Pons (tissue), 1 donor: ENCODE data around the gene RTN4IP1.
A peak's percentile ranks its signal among the peaks of the same experiment; 100 is the strongest.
"Not testable (repeated sequence)": the region's sequence is repeated elsewhere in the genome, so short reads cannot be mapped to it uniquely, and the experiment has no call there.

ENCODE experiments used
- DNase-seq: peaks from one replicate; pipeline ENCODE4 v3.0.0-alpha.2; 2016; ENCODE audit warnings: low spot score

The RTN4IP1 gene

GRCh38 chr6:106627760-106628159 is 1.5 kb downstream of the RTN4IP1 start:
- DNase-seq: not testable (repeated sequence)

- no peak for DNase-seq
These were observed 2.8 kb downstream of the RTN4IP1 start for GRCh38 chr6:106626485-106626884.

- DNase-seq: no peak
These were observed 6.3 kb downstream of the RTN4IP1 start for GRCh38 chr6:106623039-106623438.

DNA sequence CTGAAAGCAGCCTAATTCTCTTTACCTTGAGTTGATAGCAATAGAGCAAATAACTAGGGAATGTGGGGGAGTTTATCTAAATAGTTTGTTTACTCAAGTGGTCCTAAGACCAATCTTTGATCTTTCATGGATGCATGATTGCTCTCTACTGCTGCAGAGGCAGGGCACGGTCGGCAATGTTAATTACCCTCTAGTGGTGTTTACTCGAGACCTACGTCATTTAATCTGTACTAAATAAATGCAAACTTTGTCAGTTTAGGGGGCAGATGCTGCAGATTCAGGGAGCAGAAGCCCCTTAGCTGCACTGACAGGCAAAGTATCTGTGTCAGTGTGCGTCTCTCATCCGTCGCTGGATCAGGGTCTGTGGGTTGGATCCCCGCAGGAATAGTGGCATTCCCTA is 6.9 kb downstream of the RTN4IP1 start:
- DNase-seq: no peak

DNA sequence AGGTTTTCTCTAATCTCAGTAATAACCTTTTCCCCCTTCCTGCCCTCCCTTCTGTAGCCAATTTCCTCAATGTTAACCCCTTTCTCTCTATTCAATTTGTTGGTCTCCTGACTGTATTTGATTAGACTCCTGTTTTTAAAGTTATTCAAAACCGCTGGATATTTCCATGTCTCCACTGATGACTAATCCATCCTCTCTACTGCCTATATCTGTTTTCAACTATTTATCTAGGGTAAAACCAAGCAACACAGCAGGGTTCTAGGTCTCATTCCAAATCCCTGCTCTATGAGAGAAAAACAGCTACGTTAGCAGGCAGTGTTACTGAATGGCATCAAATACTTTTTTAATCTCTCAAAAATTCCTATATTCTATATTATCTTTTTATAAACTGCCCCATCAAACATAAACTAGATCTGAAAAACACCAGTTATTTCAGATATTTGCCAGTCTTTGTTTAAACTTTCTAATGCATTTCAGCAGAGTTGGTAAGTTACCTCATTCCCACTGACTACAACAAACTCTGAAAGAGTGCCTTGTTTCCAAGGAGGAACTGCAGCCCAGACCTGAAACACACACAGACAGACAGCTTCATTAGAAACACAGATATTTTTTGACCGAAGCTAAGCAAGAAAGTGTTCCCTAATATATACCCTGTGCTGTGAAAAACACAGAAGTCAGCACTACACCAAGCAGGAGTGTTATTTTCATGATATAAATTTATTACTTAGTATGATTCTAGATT is 8.2 kb downstream of the RTN4IP1 start:
- DNase-seq: no peak

- DNase-seq: no peak
These were observed 10.1 kb downstream of the RTN4IP1 start for GRCh38 chr6:106619223-106619622.

- DNase-seq: no peak
These were observed 11.0 kb downstream of the RTN4IP1 start for GRCh38 chr6:106618324-106618723.

DNA sequence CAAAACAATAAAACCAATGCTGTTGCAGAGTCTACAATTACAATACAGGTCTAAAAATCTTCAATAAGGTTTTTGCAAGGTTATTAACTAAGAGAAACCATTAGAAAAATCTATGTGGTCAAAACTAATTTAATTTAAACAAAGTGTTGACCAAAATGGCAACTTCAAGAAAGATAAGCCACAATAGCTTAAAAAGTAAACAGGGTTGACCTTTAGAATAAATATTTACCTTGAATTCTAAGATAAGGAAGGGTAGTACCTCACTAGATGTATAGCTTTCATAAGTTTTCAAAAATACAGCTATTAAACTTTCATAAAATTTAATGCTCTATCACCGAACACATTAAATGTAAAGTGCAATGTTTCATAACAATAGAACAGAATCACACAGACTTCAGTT is 11.4 kb downstream of the RTN4IP1 start:
- DNase-seq: no peak

DNA sequence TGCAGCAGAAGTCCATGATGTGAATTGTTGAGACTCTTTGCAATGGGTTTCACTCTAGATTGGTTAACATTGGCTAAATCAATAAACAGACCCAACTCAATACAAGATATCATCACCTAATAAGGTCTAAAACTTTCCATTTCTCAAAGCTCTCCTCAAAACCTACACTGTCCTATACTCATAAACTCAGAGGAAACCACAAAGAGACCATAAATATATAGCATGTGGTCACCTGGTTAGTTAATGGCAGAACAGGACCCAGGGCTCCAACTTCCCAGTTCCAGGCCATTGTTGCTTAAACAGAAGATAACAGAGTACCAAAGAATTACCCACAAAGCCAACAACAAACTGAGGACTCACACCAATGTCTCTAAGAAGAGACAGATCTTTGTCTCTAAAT is 12.0 kb downstream of the RTN4IP1 start:
- DNase-seq: no peak

DNA sequence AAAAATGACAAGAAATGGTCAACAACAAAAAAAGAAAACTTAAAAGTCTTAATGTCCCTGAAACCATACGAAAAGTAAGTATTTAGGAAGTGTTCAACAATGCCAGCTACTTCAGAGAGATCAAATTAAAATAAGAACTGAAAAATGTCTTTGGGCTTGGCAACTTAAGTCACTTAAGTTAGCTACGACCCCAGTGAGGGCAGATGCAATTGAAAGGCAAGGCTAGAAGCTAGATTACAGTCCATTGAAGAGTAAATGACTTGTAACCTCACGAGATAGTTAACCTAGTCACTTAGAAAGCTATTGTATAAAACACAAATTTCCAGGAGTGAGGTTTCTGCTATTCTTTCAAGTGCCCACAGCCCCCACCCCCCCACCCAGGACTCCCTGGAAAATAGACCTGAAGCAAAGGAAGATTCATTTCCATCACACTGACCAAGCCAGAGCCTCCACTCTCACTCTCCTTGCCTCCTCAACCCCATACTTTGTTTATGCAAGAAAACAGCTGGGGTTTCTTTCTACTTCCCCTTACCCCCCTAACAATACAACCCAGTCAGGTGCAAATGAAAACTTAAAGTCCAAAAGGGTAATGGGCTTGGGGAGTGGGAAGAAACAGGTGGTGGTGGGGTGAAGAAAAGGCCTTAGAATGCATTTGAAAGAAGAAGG is 14.6 kb downstream of the RTN4IP1 start:
- DNase-seq: no peak

DNA sequence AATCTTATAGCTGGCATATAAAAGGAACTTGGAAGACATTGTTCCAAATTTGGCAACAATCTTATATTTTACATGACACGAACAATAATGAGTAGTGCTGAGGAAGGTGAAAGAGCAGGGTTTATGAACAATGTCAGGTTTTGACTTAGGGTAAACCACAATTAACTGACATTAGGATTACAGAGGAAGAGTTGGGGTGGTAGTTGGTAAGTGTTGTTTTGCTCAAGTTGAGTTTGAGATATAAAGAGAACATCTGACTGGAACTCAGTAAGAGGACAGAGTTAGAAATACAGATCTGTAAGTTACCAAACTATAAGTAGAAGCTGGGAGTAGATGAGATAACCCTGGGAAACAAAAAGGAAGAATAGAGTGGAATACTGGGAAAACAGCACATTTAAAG is 15.1 kb downstream of the RTN4IP1 start:
- no peak for DNase-seq

DNA sequence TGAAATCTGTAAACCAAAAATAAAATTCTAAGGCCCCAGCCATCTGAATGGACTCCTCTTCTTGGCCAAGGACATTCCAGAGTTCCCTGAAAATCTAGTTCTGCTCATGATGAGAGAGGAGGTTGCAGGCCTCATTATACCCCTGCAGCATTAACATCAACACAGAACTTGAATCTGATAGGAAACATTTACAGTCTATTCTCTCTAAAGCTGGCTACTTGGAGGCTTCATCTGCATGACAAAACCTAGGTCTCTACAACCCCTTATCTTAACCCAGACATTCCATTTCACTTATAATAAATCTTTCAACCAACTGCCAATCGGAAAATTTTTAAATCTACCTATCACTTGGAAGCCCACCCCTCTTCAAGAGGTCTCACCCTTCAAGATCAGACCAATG is 15.7 kb downstream of the RTN4IP1 start:
- no peak for DNase-seq

DNA sequence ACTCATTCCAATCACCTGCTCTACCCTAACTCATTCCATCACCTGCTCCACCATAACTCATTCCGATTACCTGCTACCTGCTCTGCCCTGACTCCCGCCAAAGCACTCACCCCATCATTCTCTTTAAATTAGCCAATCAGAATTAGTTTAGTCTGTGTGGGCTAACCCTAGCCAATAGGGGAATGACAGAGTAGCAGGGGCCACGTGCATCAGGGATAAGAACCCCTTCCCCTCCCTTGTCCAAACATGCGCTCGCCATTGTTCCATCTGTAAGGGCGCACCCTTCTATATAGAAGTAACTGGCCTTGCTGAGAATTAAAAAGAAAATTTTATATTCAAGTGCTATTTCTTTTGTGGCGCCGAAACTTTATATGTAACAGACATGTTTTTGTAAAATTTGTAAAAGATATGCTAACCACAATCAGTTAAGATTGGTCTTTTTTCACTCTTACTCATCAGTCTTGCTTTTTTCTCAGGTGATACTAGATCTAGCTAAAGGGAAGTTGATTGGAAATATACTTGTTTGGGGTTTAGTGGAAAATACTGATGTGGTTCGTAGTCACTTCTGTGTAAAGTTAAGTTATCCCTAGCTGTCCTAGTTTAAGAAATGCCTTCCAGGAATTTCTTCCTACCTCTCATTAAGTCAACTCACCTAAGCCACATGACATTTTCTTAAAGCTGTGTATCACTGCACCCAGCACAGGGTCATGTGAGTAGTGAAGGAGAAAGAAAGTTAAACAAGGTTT is 16.5 kb downstream of the RTN4IP1 start:
- no peak for DNase-seq

DNA sequence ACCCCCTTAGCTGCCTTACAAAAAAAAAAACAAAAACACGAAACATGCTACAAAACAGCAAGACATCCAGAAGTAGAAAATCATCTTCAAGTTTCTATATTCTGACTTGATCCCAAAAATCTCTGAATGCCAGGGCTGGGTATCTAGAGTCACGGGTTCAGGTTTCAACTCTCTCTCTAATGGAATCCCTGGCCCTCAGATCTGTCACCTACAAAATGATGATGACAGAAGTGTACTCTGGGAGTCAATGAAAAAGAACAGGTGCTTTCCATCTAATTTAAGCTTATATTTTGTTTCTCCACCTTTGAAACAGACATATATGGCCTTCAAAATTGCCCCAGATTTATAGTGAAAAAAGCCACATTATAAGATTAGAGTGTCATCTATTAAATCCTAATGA is 18.3 kb downstream of the RTN4IP1 start:
- DNase-seq: no peak

- no peak for DNase-seq
These were observed 19.6 kb downstream of the RTN4IP1 start for GRCh38 chr6:106609699-106610098.

GRCh38 chr6:106608080-106608668 is 21.1 kb downstream of the RTN4IP1 start:
- DNase-seq: peak; percentile 42

- DNase-seq: no peak
These were observed 29.0 kb downstream of the RTN4IP1 start for GRCh38 chr6:106600329-106600728.

DNA sequence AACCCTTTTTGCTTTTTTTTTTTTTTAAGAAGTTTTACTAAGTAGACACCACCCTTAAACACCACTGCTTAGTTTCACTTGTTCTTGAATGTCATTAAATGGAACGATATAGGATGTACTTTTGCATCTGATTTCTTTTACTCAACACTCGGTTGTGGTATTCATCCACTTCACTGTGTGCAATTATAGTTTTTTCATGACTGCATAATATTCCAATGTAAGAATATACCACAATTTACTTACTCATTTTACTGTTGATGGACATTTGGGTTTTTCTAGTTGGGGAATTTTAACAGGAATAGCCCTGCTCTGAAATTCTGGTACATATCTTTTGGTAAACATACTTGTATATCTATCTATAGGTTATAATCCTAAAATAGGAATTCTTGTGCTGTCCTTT is 29.9 kb downstream of the RTN4IP1 start:
- no peak for DNase-seq

DNA sequence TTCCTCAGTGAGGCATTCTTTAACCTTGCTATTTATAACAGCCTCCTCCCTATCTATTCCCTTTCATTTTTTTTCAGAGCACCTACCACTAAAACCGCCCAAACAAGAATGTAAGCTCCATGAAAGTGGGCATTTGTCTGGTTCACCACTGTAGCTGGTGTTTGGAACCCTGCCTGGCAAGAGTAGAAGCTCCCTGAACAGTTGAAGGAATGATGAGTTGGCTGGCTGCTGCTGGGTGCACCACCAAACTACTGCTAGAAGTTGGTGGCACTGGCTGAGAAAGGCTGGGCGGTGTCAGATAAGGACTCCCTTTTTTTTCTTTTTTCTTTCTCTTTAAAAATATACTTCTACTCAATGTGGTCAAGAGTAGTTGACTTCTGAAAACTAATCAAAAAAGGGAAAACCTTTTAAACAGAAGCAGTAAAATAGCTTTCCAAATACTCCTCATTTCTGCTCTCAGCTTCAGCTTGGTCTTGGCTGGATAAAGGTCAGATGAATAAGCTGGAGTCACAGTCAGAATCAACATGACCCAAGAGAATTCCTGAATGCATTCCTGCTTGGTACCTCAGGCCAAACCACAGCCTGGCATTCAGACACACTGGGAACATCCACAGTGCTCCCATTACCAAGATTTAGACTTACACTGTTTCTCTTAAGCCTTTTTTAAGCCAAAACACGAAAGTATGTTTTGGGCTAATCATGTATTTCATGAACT is 38.0 kb downstream of the RTN4IP1 start:
- no peak for DNase-seq

- not testable (repeated sequence) for DNase-seq
These were observed 40.4 kb downstream of the RTN4IP1 start for GRCh38 chr6:106588937-106589336.

DNA sequence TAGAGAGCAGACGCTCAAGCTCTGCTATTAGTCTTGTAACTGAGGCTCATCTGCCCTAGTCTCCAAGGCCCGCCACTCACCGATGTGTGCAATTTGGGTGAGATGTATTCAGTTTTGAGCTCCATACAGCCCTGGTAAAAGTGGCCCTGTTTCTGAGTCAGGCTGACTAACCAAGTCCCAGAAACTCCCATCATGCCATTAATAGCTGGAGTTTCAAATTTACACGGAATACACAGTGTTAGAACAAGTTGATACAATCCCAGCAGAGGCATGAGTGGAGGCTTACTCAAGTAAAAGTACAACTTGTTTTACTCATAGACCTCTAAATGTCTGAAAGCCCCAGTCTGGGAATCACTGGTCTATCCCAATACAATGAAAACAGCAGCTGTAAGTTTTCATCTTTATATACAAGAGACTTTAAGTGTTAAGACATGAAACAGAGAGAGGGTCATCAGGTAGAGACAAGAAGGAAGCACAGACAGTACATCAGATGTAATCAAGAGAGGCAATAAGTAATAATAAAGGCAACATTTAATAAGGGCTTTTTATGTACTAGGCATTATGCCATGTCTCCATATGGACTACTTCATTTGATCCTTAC is 42.4 kb downstream of the RTN4IP1 start:
- no peak for DNase-seq

GRCh38 chr6:106581468-106581867 is 47.8 kb downstream of the RTN4IP1 start:
- DNase-seq: no peak
